ENCODE measurements around the gene ZNF28. TPM values are rescaled to one million over a fixed set of nuclear protein-coding genes. Genes with fewer than 3 reads are reported as not detected.
"Not testable (repeated sequence)": the region's sequence is repeated elsewhere in the genome, so short reads cannot be mapped to it uniquely, and the experiment has no call there.

Gene ZNF28
- total RNA-seq, 1 experiment from 2014 or later: 21.9 TPM

DNA sequence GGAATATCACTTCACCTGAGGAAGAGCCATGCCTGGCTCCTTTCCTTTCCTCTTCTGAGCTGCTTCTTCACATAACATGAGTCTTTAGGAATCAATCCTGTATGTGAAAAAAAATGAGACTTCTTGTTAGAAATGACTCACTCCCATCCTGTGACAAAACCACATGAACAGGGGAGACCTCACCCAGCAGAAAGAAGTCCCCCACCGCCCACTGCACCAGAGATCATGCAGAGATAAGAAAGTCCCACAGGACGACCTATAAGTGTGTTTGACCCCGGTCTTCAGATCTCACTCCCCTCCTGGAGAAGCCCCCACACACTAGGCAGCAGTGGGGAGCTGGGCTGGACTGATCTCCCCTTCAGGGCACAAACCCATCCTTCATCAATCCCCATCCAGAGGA is 42.6 kb downstream of the ZNF28 start:
- DNase-seq (ENCODE audit: low read depth): no peak

DNA sequence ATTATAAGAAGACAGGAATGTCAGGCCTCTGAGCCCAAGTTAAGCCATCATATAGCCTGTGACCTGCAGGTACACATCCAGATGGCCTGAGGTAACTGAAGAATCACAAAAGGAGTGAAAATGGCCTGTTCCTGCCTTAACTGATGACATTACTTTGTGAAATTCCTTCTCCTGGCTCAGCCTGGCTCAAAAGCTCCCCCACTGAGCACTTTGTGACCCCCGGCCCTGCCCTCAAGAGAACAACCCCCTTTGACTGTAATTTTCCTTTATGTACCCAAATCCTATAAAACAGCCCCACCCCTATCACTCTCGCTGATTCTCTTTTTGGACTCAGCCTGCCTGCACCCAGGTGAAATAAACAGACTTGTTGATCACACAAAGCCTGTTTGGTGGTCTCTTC is 65.0 kb downstream of the ZNF28 start:
- not testable (repeated sequence) for DNase-seq (ENCODE audit: low read depth)

DNA sequence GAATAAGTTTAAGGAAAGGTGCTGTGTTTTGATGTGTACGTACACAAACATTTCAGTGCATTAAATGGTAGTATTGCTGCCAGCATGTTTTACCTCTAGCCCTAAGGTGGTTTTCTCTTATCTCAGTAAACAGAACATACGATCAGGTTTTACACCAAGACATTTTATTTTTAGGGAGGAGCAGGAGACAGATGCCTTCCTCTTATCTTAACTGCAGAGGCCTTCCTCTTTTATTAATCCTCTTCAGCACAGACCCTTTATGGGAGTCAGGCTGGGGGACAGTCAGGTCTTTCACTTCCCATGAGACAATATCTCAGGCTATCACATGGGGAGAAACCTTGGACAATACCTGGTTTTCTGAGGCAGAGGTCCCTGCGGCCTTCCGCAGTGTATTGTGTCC is 71.7 kb downstream of the ZNF28 start:
- DNase-seq (ENCODE audit: low read depth): no peak

DNA sequence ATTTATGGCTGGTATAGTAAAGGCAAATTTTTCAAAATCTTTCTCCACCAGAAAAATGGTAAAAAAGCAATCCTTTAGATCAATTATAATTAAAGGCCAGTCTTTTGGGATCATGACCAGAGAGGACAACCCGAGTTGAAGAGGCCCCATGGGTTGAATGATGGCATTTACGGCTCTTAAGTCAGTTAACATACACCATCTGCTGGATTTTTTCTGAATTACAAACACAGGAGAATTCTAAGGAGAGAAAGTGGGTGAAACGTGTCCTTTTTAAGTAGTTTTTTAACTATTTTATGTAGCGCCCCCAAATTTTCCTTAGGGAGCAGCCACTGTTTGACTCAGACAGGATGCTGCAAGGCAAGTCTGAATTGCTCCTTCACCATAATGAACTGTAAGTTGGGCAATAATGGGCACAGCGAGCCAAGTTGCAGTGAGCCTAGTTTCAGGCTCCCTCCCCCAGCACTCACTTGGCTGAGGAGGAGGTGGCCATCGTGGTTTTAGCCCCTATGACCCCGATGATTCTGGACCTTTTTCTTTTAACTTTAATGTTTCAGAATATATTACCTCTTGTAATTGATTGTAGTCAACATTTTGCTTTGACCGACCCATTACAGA is 73.0 kb downstream of the ZNF28 start:
- DNase-seq (ENCODE audit: low read depth): peak; percentile 61

Other genes with a start within 250 kb of the ZNF28 start
- gene ZNF83, start 183.3 kb downstream of the ZNF28 start, total RNA-seq (2014; rRNA removed; shearing (Covaris generic)): 32.5 and 43.1 TPM in 2 replicates
- 7.7 and 8.4 TPM in 2 replicates for gene ZNF611, start 86.6 kb downstream of the ZNF28 start, total RNA-seq (2014; rRNA removed; shearing (Covaris generic))
- gene ZNF600, start 34.8 kb downstream of the ZNF28 start, total RNA-seq (2014; rRNA removed; shearing (Covaris generic)): 8.2 and 8.3 TPM in 2 replicates
- 14.8 and 22.9 TPM in 2 replicates for gene ZNF468, start 36.0 kb upstream of the ZNF28 start, total RNA-seq (2014; rRNA removed; shearing (Covaris generic))
- 2.3 and 9.4 TPM in 2 replicates for gene ZNF320, start 76.0 kb upstream of the ZNF28 start, total RNA-seq (2014; rRNA removed; shearing (Covaris generic))
- gene ZNF888, start 101.8 kb upstream of the ZNF28 start, total RNA-seq (2014; rRNA removed; shearing (Covaris generic)): 4.6 and 5.6 TPM in 2 replicates
- 11.4 and 16.4 TPM in 2 replicates for gene ZNF816, start 141.2 kb upstream of the ZNF28 start, total RNA-seq (2014; rRNA removed; shearing (Covaris generic))
- not detected in 2 replicates for gene ERVV-1, start 192.3 kb upstream of the ZNF28 start, total RNA-seq (2014; rRNA removed; shearing (Covaris generic))
- gene ERVV-2, start 223.1 kb upstream of the ZNF28 start, total RNA-seq (2014; rRNA removed; shearing (Covaris generic)): not detected in 2 replicates